ENCODE measurements around the gene PCED1B.
"Not testable (repeated sequence)": the region's sequence is repeated elsewhere in the genome, so short reads cannot be mapped to it uniquely, and the experiment has no call there.

Gene PCED1B

DNA sequence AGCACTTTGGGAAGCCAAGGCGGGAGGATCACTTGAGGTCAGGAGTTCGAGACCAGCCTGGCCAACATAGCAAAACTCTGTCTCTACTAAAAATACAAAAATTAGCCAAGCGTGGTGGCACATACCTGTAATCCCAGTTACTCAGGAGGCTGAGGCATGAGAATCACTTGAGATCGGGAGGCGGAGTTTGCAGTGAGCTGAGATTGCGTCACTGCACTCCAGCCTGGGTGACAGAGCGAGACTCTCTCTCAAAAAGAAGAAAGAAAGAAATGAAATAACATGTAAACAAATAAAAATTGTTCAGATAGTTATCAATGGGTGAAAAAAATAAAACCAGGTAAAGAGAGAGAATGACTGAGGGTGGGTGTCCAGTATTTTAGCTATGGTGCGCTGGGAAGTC, 200.3 kb downstream of the PCED1B start:
- not testable (repeated sequence) for DNase-seq

DNA sequence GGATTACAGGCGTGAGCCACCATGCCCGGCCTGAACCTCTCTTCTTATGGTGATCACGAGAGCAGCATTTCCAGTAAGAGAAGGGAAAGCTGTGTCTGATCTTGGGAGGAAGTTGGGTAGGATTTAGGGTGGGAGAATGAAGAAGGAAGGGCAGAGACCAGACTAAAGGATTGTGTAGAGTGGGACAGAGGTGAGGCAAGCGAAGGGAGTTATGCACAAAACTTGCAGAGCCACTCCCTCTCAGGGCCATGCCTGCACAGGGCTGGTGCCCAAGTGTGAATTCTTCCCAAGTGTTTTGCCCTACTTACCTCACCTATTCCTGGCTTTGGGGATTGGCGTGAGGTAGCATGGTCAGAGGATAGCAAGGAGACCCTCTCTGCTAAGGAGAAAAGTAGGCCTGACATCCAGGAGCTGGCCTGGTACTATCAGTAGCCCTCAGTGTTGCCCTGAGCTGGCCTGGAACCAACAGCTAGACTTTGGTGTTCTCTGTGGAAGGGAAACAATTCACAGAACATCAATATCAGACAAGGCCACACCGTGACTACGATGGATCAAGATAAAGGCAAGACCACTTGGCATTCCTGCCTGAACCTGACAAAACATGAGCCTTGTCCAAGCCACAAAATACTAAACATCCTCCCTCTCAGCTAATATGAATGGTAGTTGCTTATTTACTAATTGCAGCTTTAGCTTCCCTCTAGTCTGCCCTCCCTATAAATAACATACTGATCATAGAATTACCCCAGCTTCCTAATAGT, 201.3 kb downstream of the PCED1B start:
- no peak for DNase-seq

DNA sequence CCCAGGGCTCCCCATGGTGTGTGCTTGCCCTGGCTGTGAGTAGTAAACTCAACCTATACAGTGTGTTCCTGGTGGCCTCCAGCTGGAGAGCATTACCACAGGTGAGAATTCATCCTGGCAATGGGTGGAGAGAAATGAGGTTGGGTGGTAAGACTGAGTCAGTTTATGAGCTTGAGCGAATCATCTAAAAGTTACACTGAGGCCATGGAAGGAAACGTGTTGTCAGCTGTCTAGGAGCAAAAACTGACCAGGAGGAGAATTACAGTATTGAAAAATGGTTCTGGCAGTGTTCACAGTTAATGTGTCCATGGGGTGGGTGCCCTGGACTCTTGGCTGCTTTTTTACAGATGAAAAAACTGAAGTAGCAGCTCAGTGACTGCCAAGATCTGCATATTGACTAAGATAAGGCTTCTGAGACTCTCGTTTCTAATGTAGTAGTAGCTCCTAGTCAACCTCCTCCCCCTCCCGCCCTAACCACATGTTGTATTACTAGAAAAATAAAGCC, 202.3 kb downstream of the PCED1B start:
- peak in 1 of 5 experiments; percentile 48 for DNase-seq

DNA sequence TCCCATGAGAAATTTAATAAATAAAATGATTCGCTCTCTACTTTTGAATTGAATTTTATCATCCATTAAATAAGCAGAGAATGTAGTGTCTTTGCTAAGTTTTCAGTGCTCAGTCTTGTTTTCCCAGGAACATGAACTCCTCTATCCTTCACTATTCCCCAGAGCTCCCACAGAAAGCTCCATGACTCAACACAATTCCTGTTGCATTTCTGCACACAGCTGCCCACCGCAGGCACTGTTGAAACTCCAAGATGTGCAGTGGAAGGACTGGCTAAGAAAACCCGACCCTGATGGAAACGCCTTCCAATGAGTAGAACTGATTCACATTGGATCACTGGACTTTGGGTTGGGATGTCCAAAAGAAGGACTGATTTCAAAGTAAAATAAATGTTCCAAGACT, 202.8 kb downstream of the PCED1B start:
- no peak for DNase-seq

Measured in T-helper 2 cell (primary cell).